Neural cell (in vitro differentiated cells): ENCODE measurements around the gene DIDO1. TPM values are rescaled to one million over a fixed set of nuclear protein-coding genes. Genes with fewer than 3 reads are reported as not detected.

Experiments
- H2AFZ ChIP-seq: fragments of 200-600, 300-800 bp; sonication (generic), shearing (Covaris generic); 2 replicates; pipeline ENCODE4 v1.6.0; 2014; ENCODE audit warnings: low read depth, mild to moderate bottlenecking, antibody characterized with exemption, low read length, moderate library complexity
- H3F3A ChIP-seq: fragments of 200-600 bp; shearing (Covaris generic); 2 replicates; pipeline ENCODE4 v1.6.1; 2016; ENCODE audit warnings: mild to moderate bottlenecking, moderate library complexity, mixed read lengths, antibody characterized with exemption, low read length; ENCODE audit not compliant: insufficient read depth, poor library complexity, severe bottlenecking
- H3K27ac ChIP-seq: fragments of 200-600, 300-800 bp; sonication (generic), shearing (Covaris generic); 2 replicates; pipeline ENCODE4 v1.5.1; 2014; ENCODE audit warnings: mild to moderate bottlenecking, low read length, moderate library complexity
- H3K27me3 ChIP-seq: fragments of 300-800, 200-600 bp; sonication (generic), shearing (Covaris generic); 2 replicates; pipeline ENCODE4 v1.6.0; 2014; ENCODE audit warnings: mild to moderate bottlenecking, low read depth, low read length, moderate library complexity; ENCODE audit not compliant: insufficient read depth
- H3K36me3 ChIP-seq: fragments of 300-800, 200-600 bp; sonication (generic), shearing (Covaris generic); 2 replicates; pipeline ENCODE4 v1.5.1; 2014; ENCODE audit warnings: mild to moderate bottlenecking, antibody characterized with exemption, low read length, moderate library complexity; ENCODE audit not compliant: insufficient read depth
- H3K4me2 ChIP-seq: fragments of 300-800, 200-600 bp; sonication (generic), shearing (Covaris generic); 2 replicates; pipeline ENCODE4 v1.6.0; 2014; ENCODE audit warnings: mild to moderate bottlenecking, low read length
- H3K4me3 ChIP-seq: fragments of 300-800, 200-600 bp; sonication (generic), shearing (Covaris generic); 2 replicates; pipeline ENCODE4 v1.5.1; 2014; ENCODE audit warnings: mild to moderate bottlenecking, low read length, moderate library complexity
- H3K79me2 ChIP-seq: fragments of 200-600 bp; shearing (Covaris generic); replicated peaks from 2 replicates; pipeline ENCODE4 v1.6.0; 2014; ENCODE audit warnings: mild to moderate bottlenecking, low read length, moderate library complexity; ENCODE audit not compliant: insufficient read depth
- H3K9ac ChIP-seq: fragments of 300-800, 200-600 bp; sonication (generic), shearing (Covaris generic); 2 replicates; pipeline ENCODE4 v1.6.1; 2016; ENCODE audit warnings: mild to moderate bottlenecking, low read length, mixed read lengths
- H3K9me2 ChIP-seq: fragments of 200-600 bp; shearing (Covaris generic); 2 replicates; pipeline ENCODE4 v1.6.1; 2016; ENCODE audit warnings: mild to moderate bottlenecking, low read length, mixed read lengths; ENCODE audit not compliant: insufficient read depth
- H3K9me3 ChIP-seq: fragments of 200-600, 300-800 bp; sonication (generic), shearing (Covaris generic); 2 replicates; pipeline ENCODE4 v1.6.1; 2016; ENCODE audit warnings: mild to moderate bottlenecking, mixed run types, low read length, moderate library complexity, mixed read lengths
- H4K20me1 ChIP-seq: fragments of 200-600 bp; shearing (Covaris generic); 2 replicates; pipeline ENCODE4 v1.6.1; 2016; ENCODE audit warnings: mild to moderate bottlenecking, mixed run types; ENCODE audit not compliant: insufficient read depth
- EP300 ChIP-seq: fragments of 450-650 bp; conservative IDR thresholded peaks from 2 replicates; pipeline ENCODE4 v1.6.1; 2014; ENCODE audit warnings: antibody characterized with exemption, mild to moderate bottlenecking, moderate library complexity; ENCODE audit not compliant: poor library complexity, severe bottlenecking
- EZH2 ChIP-seq: fragments of 200-600, 300-800 bp; shearing (Covaris generic), sonication (generic); IDR thresholded peaks from 2 replicates; pipeline ENCODE4 v1.6.1; 2014; ENCODE audit warnings: antibody characterized with exemption, low read length, borderline replicate concordance, mild to moderate bottlenecking; ENCODE audit not compliant: insufficient read depth, poor library complexity, severe bottlenecking
- MXI1 ChIP-seq: fragments of 450-650 bp; conservative IDR thresholded peaks from 2 replicates; pipeline ENCODE4 v1.6.1; 2014; ENCODE audit warnings: antibody characterized with exemption, mild to moderate bottlenecking; ENCODE audit not compliant: poor library complexity, severe bottlenecking
- POLR2AphosphoS5 ChIP-seq: IDR thresholded peaks from 2 replicates; pipeline ENCODE4 v1.6.1; 2012
- RAD21 ChIP-seq: fragments of 450-650 bp; conservative IDR thresholded peaks from 2 replicates; pipeline ENCODE4 v1.6.1; 2014; ENCODE audit warnings: antibody characterized with exemption, mild to moderate bottlenecking, moderate library complexity
- SMC3 ChIP-seq: fragments of 450-650 bp; conservative IDR thresholded peaks from 2 replicates; pipeline ENCODE4 v1.6.1; 2014; ENCODE audit warnings: antibody characterized with exemption, mild to moderate bottlenecking, moderate library complexity; ENCODE audit not compliant: poor library complexity
- TAF1 ChIP-seq: IDR thresholded peaks from 2 replicates; pipeline ENCODE4 v1.6.1; 2012; ENCODE audit warnings: low read depth
- polyA plus RNA-seq: library from polyadenylated mRNA; depleted of rRNA; stranded (reverse); fragments of >200 nt; gene quantifications from 2 replicates; pipeline ENCODE4 v1.2.3, GENCODE V29; 2014
- TF ChIP-seq, protein P1 (sequence below): IDR thresholded peaks from 2 replicates; pipeline ENCODE4 v1.6.1; 2012; ENCODE audit warnings: borderline replicate concordance
- TF ChIP-seq, protein P2 (sequence below): fragments of 450-650 bp; IDR thresholded peaks from 2 replicates; pipeline ENCODE4 v1.5.1; 2014; ENCODE audit warnings: antibody characterized with exemption, mild to moderate bottlenecking, moderate library complexity; ENCODE audit not compliant: poor library complexity, severe bottlenecking

DIDO1 gene
- polyA plus RNA-seq, 1 donor from 2014 or later: 42.8 TPM

DNA sequence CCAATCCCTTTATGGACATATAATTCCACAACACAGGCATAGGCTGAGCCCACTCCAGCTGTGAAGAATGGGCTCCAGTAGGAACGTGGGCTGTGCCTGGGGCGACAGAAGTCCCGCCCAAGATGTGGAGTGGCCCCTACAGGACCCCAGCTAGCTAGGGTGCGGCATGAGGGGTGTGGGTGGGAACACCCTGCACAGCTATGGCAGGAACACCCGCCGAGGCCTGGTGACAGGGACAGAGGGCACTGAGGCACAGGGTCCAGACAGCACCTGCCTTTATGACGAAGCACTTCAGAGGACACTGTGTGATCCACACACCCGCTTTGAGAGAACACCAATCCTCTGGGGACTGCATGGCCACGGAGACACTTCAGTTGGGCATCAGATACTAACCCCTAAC is 36.4 kb downstream of the DIDO1 start (continued):
- TF ChIP-seq, protein P1, sequence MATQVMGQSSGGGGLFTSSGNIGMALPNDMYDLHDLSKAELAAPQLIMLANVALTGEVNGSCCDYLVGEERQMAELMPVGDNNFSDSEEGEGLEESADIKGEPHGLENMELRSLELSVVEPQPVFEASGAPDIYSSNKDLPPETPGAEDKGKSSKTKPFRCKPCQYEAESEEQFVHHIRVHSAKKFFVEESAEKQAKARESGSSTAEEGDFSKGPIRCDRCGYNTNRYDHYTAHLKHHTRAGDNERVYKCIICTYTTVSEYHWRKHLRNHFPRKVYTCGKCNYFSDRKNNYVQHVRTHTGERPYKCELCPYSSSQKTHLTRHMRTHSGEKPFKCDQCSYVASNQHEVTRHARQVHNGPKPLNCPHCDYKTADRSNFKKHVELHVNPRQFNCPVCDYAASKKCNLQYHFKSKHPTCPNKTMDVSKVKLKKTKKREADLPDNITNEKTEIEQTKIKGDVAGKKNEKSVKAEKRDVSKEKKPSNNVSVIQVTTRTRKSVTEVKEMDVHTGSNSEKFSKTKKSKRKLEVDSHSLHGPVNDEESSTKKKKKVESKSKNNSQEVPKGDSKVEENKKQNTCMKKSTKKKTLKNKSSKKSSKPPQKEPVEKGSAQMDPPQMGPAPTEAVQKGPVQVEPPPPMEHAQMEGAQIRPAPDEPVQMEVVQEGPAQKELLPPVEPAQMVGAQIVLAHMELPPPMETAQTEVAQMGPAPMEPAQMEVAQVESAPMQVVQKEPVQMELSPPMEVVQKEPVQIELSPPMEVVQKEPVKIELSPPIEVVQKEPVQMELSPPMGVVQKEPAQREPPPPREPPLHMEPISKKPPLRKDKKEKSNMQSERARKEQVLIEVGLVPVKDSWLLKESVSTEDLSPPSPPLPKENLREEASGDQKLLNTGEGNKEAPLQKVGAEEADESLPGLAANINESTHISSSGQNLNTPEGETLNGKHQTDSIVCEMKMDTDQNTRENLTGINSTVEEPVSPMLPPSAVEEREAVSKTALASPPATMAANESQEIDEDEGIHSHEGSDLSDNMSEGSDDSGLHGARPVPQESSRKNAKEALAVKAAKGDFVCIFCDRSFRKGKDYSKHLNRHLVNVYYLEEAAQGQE: no peak

DNA sequence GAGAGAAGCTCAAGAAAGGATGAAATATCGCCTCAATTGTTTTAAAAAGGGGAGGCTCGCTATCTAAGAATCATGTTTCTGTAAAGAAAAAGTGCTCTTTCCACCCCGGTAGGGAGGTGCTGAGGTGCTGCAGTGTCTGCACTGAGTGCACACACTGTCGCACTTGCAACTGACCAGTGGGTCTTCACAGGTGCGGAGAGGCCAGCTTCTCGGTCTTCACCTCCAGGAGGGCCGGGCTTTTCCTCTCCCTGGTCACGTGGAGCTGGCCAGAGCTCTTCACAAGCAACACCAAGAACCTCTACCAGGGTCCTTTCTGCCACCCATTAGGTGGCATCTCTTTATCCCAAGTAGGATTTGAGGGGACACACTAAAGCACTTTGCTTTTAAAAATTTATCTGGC is 36.9 kb downstream of the DIDO1 start:
- H3K4me2 ChIP-seq: no peak overlapping the region
- H3K27ac ChIP-seq: no peak overlapping the region
- no peaks in the 10 kb centered on the region for H3K9me2 ChIP-seq
- no peaks in the 10 kb centered on the region for H3K27me3 ChIP-seq
- peaks cover 10% of the 10 kb centered on the region for H3K36me3 ChIP-seq
- TF ChIP-seq EP300 (no peak), POLR2AphosphoS5 (no peak), SMC3 (no peak), EZH2 (no peak), MXI1 (no peak), RAD21 (no peak), TAF1 (no peak)
- TF ChIP-seq, protein P1: no peak
- TF ChIP-seq, protein P2, sequence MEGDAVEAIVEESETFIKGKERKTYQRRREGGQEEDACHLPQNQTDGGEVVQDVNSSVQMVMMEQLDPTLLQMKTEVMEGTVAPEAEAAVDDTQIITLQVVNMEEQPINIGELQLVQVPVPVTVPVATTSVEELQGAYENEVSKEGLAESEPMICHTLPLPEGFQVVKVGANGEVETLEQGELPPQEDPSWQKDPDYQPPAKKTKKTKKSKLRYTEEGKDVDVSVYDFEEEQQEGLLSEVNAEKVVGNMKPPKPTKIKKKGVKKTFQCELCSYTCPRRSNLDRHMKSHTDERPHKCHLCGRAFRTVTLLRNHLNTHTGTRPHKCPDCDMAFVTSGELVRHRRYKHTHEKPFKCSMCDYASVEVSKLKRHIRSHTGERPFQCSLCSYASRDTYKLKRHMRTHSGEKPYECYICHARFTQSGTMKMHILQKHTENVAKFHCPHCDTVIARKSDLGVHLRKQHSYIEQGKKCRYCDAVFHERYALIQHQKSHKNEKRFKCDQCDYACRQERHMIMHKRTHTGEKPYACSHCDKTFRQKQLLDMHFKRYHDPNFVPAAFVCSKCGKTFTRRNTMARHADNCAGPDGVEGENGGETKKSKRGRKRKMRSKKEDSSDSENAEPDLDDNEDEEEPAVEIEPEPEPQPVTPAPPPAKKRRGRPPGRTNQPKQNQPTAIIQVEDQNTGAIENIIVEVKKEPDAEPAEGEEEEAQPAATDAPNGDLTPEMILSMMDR: no peak
- no peak overlapping the region for H3K9ac ChIP-seq
- no peaks in the 10 kb centered on the region for H3K79me2 ChIP-seq
- no peak overlapping the region for H3K4me3 ChIP-seq
- no peaks in the 10 kb centered on the region for H3F3A ChIP-seq
- no peaks in the 10 kb centered on the region for H4K20me1 ChIP-seq
- H2AFZ ChIP-seq: no peak overlapping the region
- no peaks in the 10 kb centered on the region for H3K9me3 ChIP-seq

DNA sequence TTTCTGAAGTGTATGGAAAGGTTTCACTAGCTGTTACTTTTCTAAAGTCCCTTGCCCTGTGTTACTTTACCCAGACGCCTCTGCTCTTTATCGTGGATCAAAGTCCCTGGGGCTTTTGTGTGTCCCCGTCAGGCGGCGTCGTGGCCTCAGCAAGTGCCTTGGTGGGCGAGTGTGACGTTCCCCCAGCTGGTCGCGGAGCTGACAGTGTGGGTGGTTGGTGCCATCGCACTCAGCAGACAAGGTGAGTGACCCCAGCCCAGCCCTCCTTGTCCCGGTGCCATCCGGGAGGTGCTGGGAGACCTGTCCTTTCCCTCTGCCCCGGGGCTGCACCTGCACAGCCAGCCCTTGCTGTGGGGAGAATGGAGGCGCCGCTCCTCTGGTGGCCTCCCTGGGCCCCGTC is 37.4 kb downstream of the DIDO1 start:
- Histone ChIP-seq H2AFZ (no peak overlapping the region), H3K4me3 (no peak overlapping the region), H3K79me2 (no peaks in the 10 kb centered on the region), H3K9me2 (no peaks in the 10 kb centered on the region), H3F3A (no peaks in the 10 kb centered on the region), H3K9me3 (no peaks in the 10 kb centered on the region), H4K20me1 (no peaks in the 10 kb centered on the region), H3K27ac (no peak overlapping the region), H3K4me2 (no peak overlapping the region), H3K9ac (no peak overlapping the region), H3K36me3 (peaks cover 5% of the 10 kb centered on the region), H3K27me3 (no peaks in the 10 kb centered on the region)
- TF ChIP-seq EP300 (no peak), POLR2AphosphoS5 (no peak), SMC3 (no peak), MXI1 (no peak), RAD21 (no peak), TAF1 (no peak), EZH2 (no peak)
- TF ChIP-seq, protein P2: no peak
- TF ChIP-seq, protein P1: no peak
